Measurements from ENCODE around the gene GEN1. TPM values are rescaled to one million over a fixed set of nuclear protein-coding genes. Genes with fewer than 3 reads are reported as not detected.

GEN1 gene
- polyA plus RNA-seq, 1 donor = 10.7 TPM

- DNase-seq = no peak
- Histone ChIP-seq H3K36me3 (ENCODE audit: control insufficient read depth, insufficient read depth, low read length) (peaks cover 13% of the 10 kb centered on the region), H3K27me3 (ENCODE audit: control insufficient read depth, insufficient read depth, low read length) (no peaks in the 10 kb centered on the region), H3K4me3 (ENCODE audit: low read length) (no peak overlapping the region), H3K9me3 (ENCODE audit: control insufficient read depth, low read depth, low read length) (no peaks in the 10 kb centered on the region), H3K4me1 (ENCODE audit: control insufficient read depth, insufficient read depth, low read length) (no peaks in the 10 kb centered on the region), H3K27ac (ENCODE audit: low read length) (no peak overlapping the region)
- WGBS (ENCODE audit: insufficient coverage, low lambda C conversion rate) = no CpG with 5 or more reads among the region's 4 CpGs
Measured at GRCh38 chr2:17768894-17769293, 15.0 kb downstream of the GEN1 start.

- Histone ChIP-seq H3K4me3 (ENCODE audit: low read length) (no peak overlapping the region), H3K4me1 (ENCODE audit: control insufficient read depth, insufficient read depth, low read length) (no peaks in the 10 kb centered on the region), H3K27ac (ENCODE audit: low read length) (no peak overlapping the region), H3K9me3 (ENCODE audit: control insufficient read depth, low read depth, low read length) (no peaks in the 10 kb centered on the region), H3K36me3 (ENCODE audit: control insufficient read depth, insufficient read depth, low read length) (peaks cover 11% of the 10 kb centered on the region), H3K27me3 (ENCODE audit: control insufficient read depth, insufficient read depth, low read length) (no peaks in the 10 kb centered on the region)
- WGBS (ENCODE audit: insufficient coverage, low lambda C conversion rate) = 100% methylated on average over 1 of the region's 2 CpGs
- DNase-seq = no peak
Measured at GRCh38 chr2:17771956-17772355, 18.0 kb downstream of the GEN1 start.

GRCh38 chr2:17772532-17772931, 18.6 kb downstream of the GEN1 start:
- peaks cover 11% of the 10 kb centered on the region for H3K36me3 ChIP-seq (ENCODE audit: control insufficient read depth, insufficient read depth, low read length)
- H3K4me1 ChIP-seq (ENCODE audit: control insufficient read depth, insufficient read depth, low read length) = no peaks in the 10 kb centered on the region
- no peak overlapping the region for H3K27ac ChIP-seq (ENCODE audit: low read length)
- H3K27me3 ChIP-seq (ENCODE audit: control insufficient read depth, insufficient read depth, low read length) = no peaks in the 10 kb centered on the region
- no peaks in the 10 kb centered on the region for H3K9me3 ChIP-seq (ENCODE audit: control insufficient read depth, low read depth, low read length)
- 100% methylated on average over 1 of the region's 2 CpGs for WGBS (ENCODE audit: insufficient coverage, low lambda C conversion rate)
- no peak overlapping the region for H3K4me3 ChIP-seq (ENCODE audit: low read length)
- DNase-seq = no peak

- no peaks in the 10 kb centered on the region for H3K9me3 ChIP-seq (ENCODE audit: control insufficient read depth, low read depth, low read length)
- WGBS (ENCODE audit: insufficient coverage, low lambda C conversion rate) = 100% methylated on average over 1 of the region's 1 CpG
Measured at GRCh38 chr2:17780546-17780945, 26.6 kb downstream of the GEN1 start.

GRCh38 chr2:17781482-17781881, 27.5 kb downstream of the GEN1 start:
- H3K36me3 ChIP-seq (ENCODE audit: control insufficient read depth, insufficient read depth, low read length) = peaks cover 6% of the 10 kb centered on the region
- no peak overlapping the region for H3K27ac ChIP-seq (ENCODE audit: low read length)
- no peak for DNase-seq
- H3K9me3 ChIP-seq (ENCODE audit: control insufficient read depth, low read depth, low read length) = no peaks in the 10 kb centered on the region
- no CpG with 5 or more reads among the region's 1 CpG for WGBS (ENCODE audit: insufficient coverage, low lambda C conversion rate)
- no peak overlapping the region for H3K4me3 ChIP-seq (ENCODE audit: low read length)
- no peaks in the 10 kb centered on the region for H3K27me3 ChIP-seq (ENCODE audit: control insufficient read depth, insufficient read depth, low read length)
- H3K4me1 ChIP-seq (ENCODE audit: control insufficient read depth, insufficient read depth, low read length) = no peaks in the 10 kb centered on the region

More at GRCh38 chr2:17780546-17780945, 26.6 kb downstream of the GEN1 start:
- Histone ChIP-seq H3K36me3 (ENCODE audit: control insufficient read depth, insufficient read depth, low read length) (peaks cover 7% of the 10 kb centered on the region), H3K27me3 (ENCODE audit: control insufficient read depth, insufficient read depth, low read length) (no peaks in the 10 kb centered on the region), H3K27ac (ENCODE audit: low read length) (no peak overlapping the region), H3K4me3 (ENCODE audit: low read length) (no peak overlapping the region), H3K4me1 (ENCODE audit: control insufficient read depth, insufficient read depth, low read length) (no peaks in the 10 kb centered on the region)
- no peak for DNase-seq

GRCh38 chr2:17786727-17787126, 32.8 kb downstream of the GEN1 start:
- no peaks in the 10 kb centered on the region for H3K36me3 ChIP-seq (ENCODE audit: control insufficient read depth, insufficient read depth, low read length)
- H3K4me3 ChIP-seq (ENCODE audit: low read length) = no peak overlapping the region
- H3K27ac ChIP-seq (ENCODE audit: low read length) = no peak overlapping the region
- H3K4me1 ChIP-seq (ENCODE audit: control insufficient read depth, insufficient read depth, low read length) = no peaks in the 10 kb centered on the region
- no peaks in the 10 kb centered on the region for H3K9me3 ChIP-seq (ENCODE audit: control insufficient read depth, low read depth, low read length)
- WGBS (ENCODE audit: insufficient coverage, low lambda C conversion rate) = no CpG with 5 or more reads among the region's 3 CpGs
- H3K27me3 ChIP-seq (ENCODE audit: control insufficient read depth, insufficient read depth, low read length) = no peaks in the 10 kb centered on the region
- no peak for DNase-seq

DNA sequence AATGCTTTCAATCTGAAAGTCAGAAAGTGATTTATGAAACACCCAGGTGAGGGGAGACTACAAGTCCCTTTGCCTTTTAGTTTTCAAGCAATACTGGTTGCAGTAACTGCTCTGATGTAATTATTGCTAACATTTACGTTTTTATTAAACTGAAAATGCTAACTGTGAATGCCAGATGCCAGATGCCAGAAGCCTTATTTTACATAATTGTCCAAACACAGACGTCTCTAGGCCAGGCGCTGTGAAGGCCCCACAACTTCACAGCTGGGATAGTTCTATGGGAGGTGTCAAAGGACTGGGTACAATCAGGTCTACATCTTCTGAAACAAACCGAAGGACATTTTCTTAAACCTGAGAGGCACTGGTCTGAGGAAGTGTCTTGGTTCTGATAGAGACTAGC, 34.8 kb downstream of the GEN1 start:
- 67% methylated on average over 1 of the region's 4 CpGs for WGBS (ENCODE audit: insufficient coverage, low lambda C conversion rate)
- Histone ChIP-seq H3K9me3 (ENCODE audit: control insufficient read depth, low read depth, low read length) (no peaks in the 10 kb centered on the region), H3K4me1 (ENCODE audit: control insufficient read depth, insufficient read depth, low read length) (no peaks in the 10 kb centered on the region), H3K27ac (ENCODE audit: low read length) (no peak overlapping the region), H3K4me3 (ENCODE audit: low read length) (no peak overlapping the region), H3K36me3 (ENCODE audit: control insufficient read depth, insufficient read depth, low read length) (no peaks in the 10 kb centered on the region), H3K27me3 (ENCODE audit: control insufficient read depth, insufficient read depth, low read length) (no peaks in the 10 kb centered on the region)
- DNase-seq = no peak

DNA sequence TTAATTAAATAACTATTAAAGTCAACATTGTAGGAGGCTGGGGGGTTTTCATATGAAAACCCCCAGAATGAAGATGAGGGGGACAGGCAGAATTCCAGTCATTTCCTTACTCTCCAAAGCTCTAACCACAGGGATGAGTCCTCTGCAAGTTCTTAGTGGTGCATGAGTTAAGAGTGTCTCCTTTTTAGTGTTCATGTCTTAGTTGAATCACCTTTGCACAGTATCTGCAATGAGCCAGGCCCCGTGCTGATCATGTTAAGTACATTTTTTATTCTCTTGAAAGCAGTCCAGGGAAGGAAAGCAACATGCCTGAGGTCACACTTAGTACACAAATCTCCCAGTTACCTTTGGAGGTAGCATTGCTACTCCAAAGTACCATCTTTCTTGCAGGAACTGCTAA, 36.6 kb downstream of the GEN1 start:
- no peaks in the 10 kb centered on the region for H3K36me3 ChIP-seq (ENCODE audit: control insufficient read depth, insufficient read depth, low read length)
- no peak overlapping the region for H3K4me3 ChIP-seq (ENCODE audit: low read length)
- H3K27me3 ChIP-seq (ENCODE audit: control insufficient read depth, insufficient read depth, low read length) = no peaks in the 10 kb centered on the region
- no peak for DNase-seq
- H3K9me3 ChIP-seq (ENCODE audit: control insufficient read depth, low read depth, low read length) = no peaks in the 10 kb centered on the region
- WGBS (ENCODE audit: insufficient coverage, low lambda C conversion rate) = no CpG with 5 or more reads among the region's 1 CpG
- no peaks in the 10 kb centered on the region for H3K4me1 ChIP-seq (ENCODE audit: control insufficient read depth, insufficient read depth, low read length)
- no peak overlapping the region for H3K27ac ChIP-seq (ENCODE audit: low read length)

DNA sequence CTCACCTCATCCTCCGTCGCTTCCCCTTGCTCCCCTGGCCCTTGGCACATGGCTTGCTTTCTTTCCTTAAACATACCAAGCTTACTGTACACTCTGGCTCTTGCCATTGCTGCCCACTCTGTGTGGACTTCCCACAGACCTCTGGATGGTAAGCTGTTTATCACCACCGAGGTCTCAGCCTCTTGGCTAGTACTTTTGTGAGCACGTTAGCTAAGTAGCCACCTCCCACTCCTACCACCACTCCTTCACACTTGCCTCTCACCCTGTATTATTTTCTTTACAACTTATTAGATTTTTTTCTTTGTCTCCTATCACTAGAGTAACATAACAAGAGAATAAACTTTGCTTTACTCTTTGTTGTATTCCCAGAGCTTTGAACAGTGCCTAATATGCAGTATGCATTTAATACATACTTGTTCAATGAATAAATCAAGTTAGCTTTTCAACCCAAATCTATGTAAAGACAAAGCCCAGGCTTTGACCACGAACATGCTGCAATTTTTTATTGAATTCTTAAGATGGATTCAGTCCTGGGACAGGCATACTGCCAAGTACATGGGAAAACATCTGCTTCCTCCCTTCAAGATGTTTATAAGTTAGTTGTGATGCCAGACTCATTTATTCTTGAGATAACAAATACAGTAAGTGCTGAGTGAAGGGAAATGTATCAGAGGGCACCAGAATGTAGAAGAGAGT, 37.3 kb downstream of the GEN1 start:
- no peak overlapping the region for H3K4me3 ChIP-seq (ENCODE audit: low read length)
- peak; percentile 11 to 23 for DNase-seq
- H3K27ac ChIP-seq (ENCODE audit: low read length) = no peak overlapping the region
- no peaks in the 10 kb centered on the region for H3K36me3 ChIP-seq (ENCODE audit: control insufficient read depth, insufficient read depth, low read length)
- H3K4me1 ChIP-seq (ENCODE audit: control insufficient read depth, insufficient read depth, low read length) = no peaks in the 10 kb centered on the region
- peaks cover 2% of the 10 kb centered on the region for H3K27me3 ChIP-seq (ENCODE audit: control insufficient read depth, insufficient read depth, low read length)
- no CpG with 5 or more reads among the region's 5 CpGs for WGBS (ENCODE audit: insufficient coverage, low lambda C conversion rate)
- H3K9me3 ChIP-seq (ENCODE audit: control insufficient read depth, low read depth, low read length) = no peaks in the 10 kb centered on the region

DNA sequence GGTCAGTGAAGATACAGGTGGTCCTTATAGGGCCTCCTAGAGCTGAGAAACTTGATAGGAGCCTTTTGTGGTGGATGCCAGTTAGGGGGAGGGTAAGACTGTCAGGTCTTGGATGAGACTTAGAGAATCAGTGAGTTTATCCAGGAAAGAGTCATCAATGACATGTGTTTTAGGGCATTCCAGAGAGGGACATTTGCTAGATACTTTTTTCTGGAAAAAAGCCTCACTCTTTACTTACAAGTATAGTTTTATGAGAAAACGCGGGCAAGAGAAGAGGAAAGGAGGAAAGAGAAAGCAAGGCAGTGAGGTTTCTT, 37.8 kb downstream of the GEN1 start:
- Histone ChIP-seq H3K4me1 (ENCODE audit: control insufficient read depth, insufficient read depth, low read length) (no peaks in the 10 kb centered on the region), H3K36me3 (ENCODE audit: control insufficient read depth, insufficient read depth, low read length) (no peaks in the 10 kb centered on the region), H3K27ac (ENCODE audit: low read length) (no peak overlapping the region), H3K27me3 (ENCODE audit: control insufficient read depth, insufficient read depth, low read length) (peaks cover 2% of the 10 kb centered on the region), H3K9me3 (ENCODE audit: control insufficient read depth, low read depth, low read length) (no peaks in the 10 kb centered on the region), H3K4me3 (ENCODE audit: low read length) (no peak overlapping the region)
- WGBS (ENCODE audit: insufficient coverage, low lambda C conversion rate) = 65% methylated on average over 2 of the region's 2 CpGs
- no peak for DNase-seq

- no peak for DNase-seq
- no CpG with 5 or more reads among the region's 1 CpG for WGBS (ENCODE audit: insufficient coverage, low lambda C conversion rate)
- H3K4me1 ChIP-seq (ENCODE audit: control insufficient read depth, insufficient read depth, low read length) = no peaks in the 10 kb centered on the region
- H3K4me3 ChIP-seq (ENCODE audit: low read length) = no peak overlapping the region
- H3K36me3 ChIP-seq (ENCODE audit: control insufficient read depth, insufficient read depth, low read length) = no peaks in the 10 kb centered on the region
- H3K27ac ChIP-seq (ENCODE audit: low read length) = no peak overlapping the region
- H3K27me3 ChIP-seq (ENCODE audit: control insufficient read depth, insufficient read depth, low read length) = peaks cover 2% of the 10 kb centered on the region
- H3K9me3 ChIP-seq (ENCODE audit: control insufficient read depth, low read depth, low read length) = no peaks in the 10 kb centered on the region
Measured at GRCh38 chr2:17792515-17792914, 38.6 kb downstream of the GEN1 start.
